Uterus (tissue), 4 donors: ENCODE measurements around the gene ARSG. TPM values are rescaled to one million over a fixed set of nuclear protein-coding genes. Genes with fewer than 3 reads are reported as not detected.

Experiments
- DNase-seq, 2 donors: peaks; one replicate each; pipeline ENCODE4 v3.0.0-alpha.2; 2019 to 2020
- H3K27ac ChIP-seq, 2 donors: fragments of 200-600 bp; sonication (generic); 1 replicate in 1 of 2; 2 replicates in 1 of 2; pipeline ENCODE4 v1.5.1; 2016 to 2018
- H3K27me3 ChIP-seq, 2 donors: fragments of 200-600 bp; sonication (generic); one replicate each; pipeline ENCODE4 v1.5.1; 2018 to 2019; ENCODE audit warnings: control low read depth in 1 of 2
- H3K36me3 ChIP-seq, 2 donors: fragments of 200-600 bp; sonication (generic); one replicate each; pipeline ENCODE4 v1.5.1; 2019; ENCODE audit warnings: control low read depth in 1 of 2
- H3K4me1 ChIP-seq, 2 donors: fragments of 200-600 bp; sonication (generic); one replicate each; pipeline ENCODE4 v1.5.1; 2018 to 2019; ENCODE audit warnings: control low read depth in 1 of 2
- H3K4me3 ChIP-seq, 2 donors: fragments of 200-600 bp; sonication (generic); 1 replicate in 1 of 2; 2 replicates in 1 of 2; pipeline ENCODE4 v1.5.1; 2018 to 2019; ENCODE audit warnings: mild to moderate bottlenecking in 1 of 2
- H3K9me3 ChIP-seq, 2 donors: fragments of 200-600 bp; sonication (generic); one replicate each; pipeline ENCODE4 v1.5.1; 2019; ENCODE audit warnings: control low read depth in 1 of 2
- CTCF ChIP-seq, 4 experiments: fragments of 200-600 bp in 2 of 4; fragments of 450-650 bp in 2 of 4; sonication (generic) in 2 of 4; IDR thresholded peaks; one replicate each; pipeline ENCODE4 v1.5.1; 2016 to 2019; ENCODE audit warnings: antibody characterized with exemption in 4 of 4, mild to moderate bottlenecking in 2 of 4, moderate library complexity in 1 of 4
- POLR2A ChIP-seq, 2 donors: fragments of 450-650 bp; IDR thresholded peaks; one replicate each; pipeline ENCODE4 v1.6.1; 2016; ENCODE audit warnings: antibody characterized with exemption in 2 of 2, mild to moderate bottlenecking in 1 of 2, moderate library complexity in 1 of 2
- intact Hi-C: fragments of 100-400 bp; cut with DNase I; formaldehyde crosslinking; loops from one replicate; pipeline ENCODE4 v1.15.1; 2023; ENCODE audit warnings: low total_unique reads
- total RNA-seq, 4 donors: library from RNA; depleted of rRNA in 3 of 4; stranded (reverse); fragments of >200 nt in 3 of 4; gene quantifications; one replicate each; pipeline versions ENCODE4 v1.1.0 to v1.2.4, GENCODE V29; 2014 to 2023
- donor health status: DM: yes; HTN: yes; CAD: no.

ARSG gene
- total RNA-seq, 4 donors from 2014 or later, result 0.59 to 6.4 (median 5.7) TPM

GRCh38 chr17:68377771-68378267 is 86.5 kb downstream of the ARSG start:
- H3K27me3 ChIP-seq, result no peaks in the 10 kb centered on the region
- H3K27ac ChIP-seq, result peak overlapping the region; percentile 97 to 98
- no peaks in the 10 kb centered on the region for H3K36me3 ChIP-seq
- no peaks in the 10 kb centered on the region for H3K9me3 ChIP-seq
- TF ChIP-seq POLR2A (IDR thresholded peaks at IDR 0.05), result peak in 1 of 2 donors; percentile 53
- TF ChIP-seq CTCF (IDR thresholded peaks at IDR 0.05), result peak in 1 of 4 experiments; percentile 13
- intact Hi-C loops, result no loop called here
- no peak for DNase-seq
- H3K4me1 ChIP-seq, result peaks cover 0 to 12% of the 10 kb centered on the region in 2 donors
- no peak overlapping the region for H3K4me3 ChIP-seq

GRCh38 chr17:68378268-68379176 is 87.2 kb downstream of the ARSG start:
- peak overlapping the region in 1 of 2 donors; percentile 8 for H3K4me3 ChIP-seq
- TF ChIP-seq POLR2A (IDR thresholded peaks at IDR 0.05) (peak in 1 of 2 donors; percentile 41), CTCF (IDR thresholded peaks at IDR 0.05) (no peak)
- intact Hi-C loops, result no loop called here

GRCh38 chr17:68379177-68379510 is 87.8 kb downstream of the ARSG start:
- Histone ChIP-seq H3K36me3 (no peaks in the 10 kb centered on the region), H3K27ac (peak overlapping the region; percentile 97 to 98), H3K4me3 (no peak overlapping the region), H3K27me3 (no peaks in the 10 kb centered on the region), H3K4me1 (peaks cover 12% of the 10 kb centered on the region in 2 donors), H3K9me3 (no peaks in the 10 kb centered on the region)
- no peak for TF ChIP-seq POLR2A (IDR thresholded peaks at IDR 0.05)
- no peak for TF ChIP-seq CTCF (IDR thresholded peaks at IDR 0.05)
- DNase-seq, result no peak
- intact Hi-C loops, result no loop called here

More at GRCh38 chr17:68378268-68379176, 87.2 kb downstream of the ARSG start:
- Histone ChIP-seq H3K9me3 (no peaks in the 10 kb centered on the region), H3K4me1 (peaks cover 6 to 12% of the 10 kb centered on the region in 2 donors), H3K27me3 (no peaks in the 10 kb centered on the region), H3K36me3 (no peaks in the 10 kb centered on the region), H3K27ac (peak overlapping the region; percentile 97 to 98)
- peak; percentile 98 for DNase-seq

GRCh38 chr17:68379692-68380677 is 88.7 kb downstream of the ARSG start:
- intact Hi-C loops, result no loop called here
- no peaks in the 10 kb centered on the region for H3K9me3 ChIP-seq
- H3K27me3 ChIP-seq, result no peaks in the 10 kb centered on the region
- H3K36me3 ChIP-seq, result no peaks in the 10 kb centered on the region
- H3K4me3 ChIP-seq, result no peak overlapping the region
- TF ChIP-seq CTCF (IDR thresholded peaks at IDR 0.05), result no peak
- no peak for TF ChIP-seq POLR2A (IDR thresholded peaks at IDR 0.05)
- no peak for DNase-seq
- peaks cover 12% of the 10 kb centered on the region in 2 donors for H3K4me1 ChIP-seq
- H3K27ac ChIP-seq, result peak overlapping the region; percentile 97 to 98
